Gastroesophageal sphincter (tissue), 4 donors: ENCODE data around the gene CSNK1D. TPM values are rescaled to one million over a fixed set of nuclear protein-coding genes. Genes with fewer than 3 reads are reported as not detected.

Experiments
- ATAC-seq: fragments of 150-250 bp; one replicate; pipeline ENCODE4 v1.9.1; 2016; ENCODE audit warnings: mild to moderate bottlenecking, moderate library complexity
- H3K27ac ChIP-seq, 4 donors: fragments of 200-600 bp; sonication (generic) in 3 of 4; 1 replicate in 3 of 4; 2 replicates in 1 of 4; pipeline ENCODE4 v1.5.1; 2016 to 2019
- H3K27me3 ChIP-seq: fragments of 200-600 bp; sonication (generic); one replicate; pipeline ENCODE4 v1.5.1; 2019
- H3K36me3 ChIP-seq, 2 donors: fragments of 200-600 bp; sonication (generic); one replicate each; pipeline ENCODE4 v1.5.1; 2019; ENCODE audit warnings: control low read depth in 1 of 2
- H3K4me1 ChIP-seq, 3 donors: fragments of 200-600 bp; sonication (generic); 1 replicate in 2 of 3; 2 replicates in 1 of 3; pipeline ENCODE4 v1.5.1; 2016 to 2019; ENCODE audit warnings: control low read depth in 2 of 3
- H3K4me3 ChIP-seq, 2 donors: fragments of 200-600 bp; sonication (generic); one replicate each; pipeline ENCODE4 v1.5.1; 2019; ENCODE audit warnings: mild to moderate bottlenecking in 1 of 2, moderate library complexity in 1 of 2
- H3K9me3 ChIP-seq, 3 donors: fragments of 200-600 bp; sonication (generic); one replicate each; pipeline ENCODE4 v1.5.1; 2017 to 2019; ENCODE audit warnings: control low read depth in 2 of 3
- CTCF ChIP-seq, 4 experiments: fragments of 200-600 bp in 2 of 4; fragments of 450-650 bp in 2 of 4; sonication (generic) in 1 of 4; IDR thresholded peaks; one replicate each; pipeline ENCODE4 v1.5.1; 2017 to 2019; ENCODE audit warnings: antibody characterized with exemption in 4 of 4, mild to moderate bottlenecking in 2 of 4, moderate library complexity in 2 of 4
- EP300 ChIP-seq: sonication (generic); formaldehyde crosslinking; IDR thresholded peaks from one replicate; pipeline ENCODE4 v1.6.1; 2017; ENCODE audit warnings: antibody characterized with exemption, mild to moderate bottlenecking
- POLR2A ChIP-seq, 2 donors: fragments of 450-650 bp; IDR thresholded peaks; one replicate each; pipeline ENCODE4 v1.6.1; 2017; ENCODE audit warnings: antibody characterized with exemption in 2 of 2, mild to moderate bottlenecking in 2 of 2, moderate library complexity in 1 of 2
- POLR2AphosphoS5 ChIP-seq: sonication (generic); formaldehyde crosslinking; IDR thresholded peaks from one replicate; pipeline ENCODE4 v1.6.1; 2017; ENCODE audit warnings: antibody characterized with exemption
- WGBS, 2 donors: methylation state at CpG; one replicate each; pipeline ENCODE4 v1.1.5; 2018; ENCODE audit warnings: low coverage in 1 of 2; 5-methylcytosine and 5-hydroxymethylcytosine counted together
- total RNA-seq, 4 donors: library from RNA; depleted of rRNA; stranded (reverse); fragments of >200 nt; gene quantifications; one replicate each; pipeline ENCODE4 v1.1.0, GENCODE V29; 2016

CSNK1D gene
- total RNA-seq, 4 donors from 2014 or later: 23.4 to 92.1 (median 72.4) TPM

DNA sequence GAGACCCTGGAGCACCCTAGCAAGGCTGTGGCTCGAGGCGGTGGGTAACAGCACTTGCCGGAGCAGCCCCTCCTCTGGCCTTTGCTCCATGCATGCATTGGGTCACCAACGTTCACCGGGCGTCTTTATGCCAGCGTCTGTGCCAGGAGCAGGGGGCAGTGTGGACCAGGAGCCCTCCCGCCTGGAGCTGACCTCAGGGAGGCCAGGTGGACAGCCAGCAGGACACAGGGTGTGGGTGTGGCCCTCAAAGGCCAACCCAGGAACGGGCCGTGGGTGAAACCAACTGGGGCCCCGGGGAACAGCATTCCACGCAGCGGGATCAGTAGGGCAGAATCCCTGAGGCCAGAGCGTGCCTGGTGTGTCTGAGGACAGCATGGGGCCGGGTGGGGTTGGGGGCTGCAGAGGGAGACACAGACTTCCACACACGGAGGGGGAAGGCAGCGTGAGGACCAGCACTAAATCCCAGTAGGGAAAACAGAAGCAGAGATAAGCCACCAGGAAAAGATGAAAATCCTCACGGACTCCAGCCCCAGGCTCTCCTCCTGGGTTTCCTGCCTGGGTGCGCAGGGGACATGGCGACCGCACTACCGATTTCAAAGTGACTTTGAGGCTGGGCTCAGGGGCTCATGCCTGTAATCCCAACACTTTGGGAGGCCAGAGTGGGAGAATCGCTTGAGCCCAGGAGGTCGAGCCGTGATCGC, 46.8 kb upstream of the CSNK1D start:
- no peak overlapping the region for H3K4me3 ChIP-seq
- WGBS, 2 donors: 63 to 75% methylated on average over 5 to 7 of the region's 26 CpGs
- peaks cover 40% of the 10 kb centered on the region for H3K27me3 ChIP-seq

GRCh38 chr17:82319619-82320062, 46.1 kb upstream of the CSNK1D start:
- Histone ChIP-seq H3K27me3 (peaks cover 47% of the 10 kb centered on the region), H3K9me3 (no peaks in the 10 kb centered on the region), H3K27ac (no peak overlapping the region), H3K36me3 (peaks cover 0 to 7% of the 10 kb centered on the region in 2 donors), H3K4me3 (no peak overlapping the region), H3K4me1 (peaks cover 0 to 24% (median 10%) of the 10 kb centered on the region in 3 donors)
- 91 to 96% methylated on average over 11 to 22 of the region's 35 CpGs for WGBS, 2 donors
- ATAC-seq: no peak
- TF ChIP-seq CTCF (IDR thresholded peaks at IDR 0.05) (no peak), POLR2AphosphoS5 (peak; percentile 24)

More for the DNA sequence above, 46.8 kb upstream of the CSNK1D start:
- Histone ChIP-seq H3K36me3 (peaks cover 0 to 7% of the 10 kb centered on the region in 2 donors), H3K27ac (no peak overlapping the region), H3K9me3 (no peaks in the 10 kb centered on the region), H3K4me1 (peaks cover 0 to 23% (median 10%) of the 10 kb centered on the region in 3 donors)
- no peak for TF ChIP-seq POLR2AphosphoS5
- TF ChIP-seq POLR2A (IDR thresholded peaks at IDR 0.05): no peak
- no peak for TF ChIP-seq CTCF (IDR thresholded peaks at IDR 0.05)
- no peak for TF ChIP-seq EP300
- no peak for ATAC-seq

- Histone ChIP-seq H3K36me3 (peaks cover 0 to 7% of the 10 kb centered on the region in 2 donors), H3K4me1 (peaks cover 0 to 24% (median 10%) of the 10 kb centered on the region in 3 donors), H3K27ac (no peak overlapping the region), H3K27me3 (peaks cover 53% of the 10 kb centered on the region), H3K4me3 (no peak overlapping the region), H3K9me3 (no peaks in the 10 kb centered on the region)
- TF ChIP-seq POLR2AphosphoS5 (no peak), CTCF (IDR thresholded peaks at IDR 0.05) (no peak), POLR2A (IDR thresholded peaks at IDR 0.05) (no peak), EP300 (no peak)
- 89 to 93% methylated on average over 65 to 76 of the region's 76 CpGs for WGBS, 2 donors
- no peak for ATAC-seq
Measured at GRCh38 chr17:82318772-82319606, 45.5 kb upstream of the CSNK1D start.

DNA sequence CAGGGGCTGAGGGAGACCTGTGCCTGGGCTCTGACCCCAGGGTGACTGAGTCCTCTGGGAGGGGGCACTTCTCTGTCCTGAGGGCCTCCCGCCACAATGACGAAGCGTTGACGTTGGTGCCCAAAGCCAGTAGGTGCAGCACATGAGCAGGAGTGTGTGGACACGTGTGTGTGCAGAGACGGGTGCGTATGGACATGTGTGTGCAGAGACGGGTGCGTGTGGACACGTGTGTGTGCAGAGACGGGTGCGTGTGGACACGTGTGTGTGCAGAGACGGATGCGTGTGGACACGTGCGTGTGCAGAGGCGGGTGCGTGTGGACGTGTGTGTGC, 44.6 kb upstream of the CSNK1D start:
- Histone ChIP-seq H3K27ac (no peak overlapping the region), H3K9me3 (no peaks in the 10 kb centered on the region), H3K4me3 (no peak overlapping the region), H3K4me1 (peaks cover 0 to 24% (median 10%) of the 10 kb centered on the region in 3 donors), H3K36me3 (peaks cover 0 to 5% of the 10 kb centered on the region in 2 donors), H3K27me3 (peaks cover 62% of the 10 kb centered on the region)
- 80 to 89% methylated on average over 4 to 11 of the region's 20 CpGs for whole genome bisulfite sequencing, 2 donors
- TF ChIP-seq POLR2A (IDR thresholded peaks at IDR 0.05) (no peak), CTCF (IDR thresholded peaks at IDR 0.05) (no peak), POLR2AphosphoS5 (no peak), EP300 (no peak)
- ATAC-seq: no peak
